Measurements from ENCODE around the gene HDAC2.
"Not testable (repeated sequence)": the region's sequence is repeated elsewhere in the genome, so short reads cannot be mapped to it uniquely, and the experiment has no call there.

The HDAC2 gene

DNA sequence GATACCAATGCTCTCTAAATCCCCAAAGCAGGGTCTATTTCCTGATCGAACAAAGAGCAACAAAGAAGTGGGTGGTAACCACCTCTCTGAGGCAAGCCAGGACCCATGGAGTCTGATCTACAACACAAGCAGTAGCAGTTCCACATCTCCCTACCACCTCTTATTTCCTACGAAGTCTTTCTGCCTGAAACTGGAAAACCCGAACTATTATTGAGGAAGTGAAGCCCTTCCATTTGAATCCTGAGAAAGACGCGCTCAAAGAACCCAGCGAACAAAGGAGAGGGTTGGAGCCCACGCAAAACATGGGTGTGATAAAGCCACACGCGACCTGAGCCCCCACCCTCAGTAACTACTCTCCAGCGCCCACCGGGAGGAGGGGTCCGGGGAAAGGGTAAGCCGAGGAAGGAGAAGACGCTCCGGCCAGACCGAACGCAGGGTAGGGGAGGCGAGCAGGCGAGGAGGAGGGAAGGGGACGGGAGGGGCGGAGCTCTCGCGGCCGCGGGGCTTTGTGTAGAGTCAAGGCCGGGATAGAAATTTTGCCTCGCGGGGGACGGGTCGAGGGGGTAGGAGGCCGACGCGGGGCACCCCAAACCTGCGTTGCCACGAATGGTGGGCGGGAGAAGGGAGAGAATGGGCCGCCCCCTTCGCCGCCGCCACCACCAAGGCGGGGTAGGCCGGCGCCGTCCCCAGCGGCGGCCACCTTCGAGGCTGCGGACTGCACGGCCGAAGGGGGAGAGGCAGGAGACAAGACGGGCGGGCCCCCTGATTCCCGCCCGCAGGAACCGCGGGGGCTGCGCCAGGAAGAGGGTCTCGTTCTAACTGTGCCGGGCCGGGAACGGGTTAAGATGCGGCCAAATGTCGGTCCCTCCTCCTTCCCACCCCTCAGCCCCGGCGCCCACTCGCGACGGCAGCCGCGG, 802 bp downstream of the HDAC2 start:
- peak; percentile 59 for DNase-seq

DNA sequence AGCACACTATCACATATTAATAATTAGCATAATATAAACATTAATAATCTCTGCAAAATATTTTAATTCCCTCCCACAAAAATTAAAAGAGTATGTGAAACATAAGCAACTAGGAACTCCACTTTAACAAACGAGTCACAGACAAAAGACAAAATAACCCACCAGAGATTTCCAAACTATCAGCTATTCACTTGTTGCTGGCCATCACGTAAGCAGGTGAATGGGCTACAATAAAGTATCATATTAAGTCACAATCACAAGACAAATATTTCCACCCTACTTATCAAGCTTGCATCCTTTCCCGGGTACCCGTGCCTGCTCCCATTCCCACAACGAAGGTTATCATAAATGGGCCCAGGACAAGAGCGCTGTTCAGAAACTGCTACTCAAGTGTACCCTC, 2.5 kb downstream of the HDAC2 start:
- no peak for DNase-seq

DNA sequence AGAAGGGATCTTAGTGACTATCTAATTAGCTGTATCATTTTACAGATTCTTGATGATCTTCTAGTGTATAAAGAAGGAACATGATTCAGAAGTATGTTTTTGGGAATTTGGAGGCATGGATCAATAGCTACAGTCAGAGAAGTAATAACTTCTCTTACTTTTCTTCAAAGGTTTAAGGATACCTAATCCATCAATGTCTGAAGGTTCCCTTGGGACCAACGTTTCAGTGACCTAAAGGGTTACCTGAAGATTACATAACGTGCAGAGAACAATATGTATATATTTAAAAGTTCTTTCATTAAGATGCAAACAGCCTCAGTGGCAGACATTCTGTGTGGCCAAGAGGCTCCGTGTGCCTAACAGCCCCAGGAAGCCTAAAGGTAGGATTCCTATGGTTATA, 3.2 kb downstream of the HDAC2 start:
- no peak for DNase-seq

DNA sequence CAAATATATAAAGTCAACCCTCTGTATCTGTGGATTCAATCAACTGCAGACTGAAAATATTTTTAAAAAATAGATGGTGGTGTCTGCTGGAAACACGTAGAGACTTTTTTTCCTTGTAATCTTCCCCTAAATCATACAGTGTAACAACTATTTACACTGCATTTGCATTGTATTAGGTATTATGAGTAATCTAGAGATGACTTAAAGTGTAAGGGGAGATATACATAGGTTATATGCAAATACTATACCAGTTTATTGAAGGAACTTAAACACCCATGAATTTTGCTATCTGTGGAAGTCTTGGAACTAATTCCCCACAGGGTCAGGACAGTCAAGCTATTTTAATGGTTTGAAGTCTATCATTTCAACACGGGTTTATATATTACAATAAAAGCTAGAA, 10.2 kb downstream of the HDAC2 start:
- DNase-seq: no peak

GRCh38 chr6:113959235-113959634, 11.7 kb downstream of the HDAC2 start:
- DNase-seq: no peak

GRCh38 chr6:113954653-113955052, 16.3 kb downstream of the HDAC2 start:
- DNase-seq: no peak

DNA sequence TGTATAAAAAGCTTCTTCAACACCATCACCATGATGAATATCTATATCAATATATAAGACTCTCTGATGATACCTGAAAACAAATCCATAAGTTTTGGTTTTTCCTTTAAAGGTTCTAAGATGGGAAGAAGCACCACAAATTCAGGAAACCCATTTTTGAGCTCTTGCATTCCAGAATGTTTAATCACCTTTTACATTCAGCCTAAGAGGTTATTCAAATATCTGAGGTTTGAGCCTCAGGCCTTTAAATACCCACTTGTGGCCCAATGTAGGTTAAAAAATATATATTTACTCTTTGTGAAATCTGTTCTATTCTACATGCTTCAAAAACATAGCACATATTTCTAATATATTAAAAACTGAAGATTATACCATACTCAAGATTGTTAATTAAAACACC, 17.6 kb downstream of the HDAC2 start:
- no peak for DNase-seq

DNA sequence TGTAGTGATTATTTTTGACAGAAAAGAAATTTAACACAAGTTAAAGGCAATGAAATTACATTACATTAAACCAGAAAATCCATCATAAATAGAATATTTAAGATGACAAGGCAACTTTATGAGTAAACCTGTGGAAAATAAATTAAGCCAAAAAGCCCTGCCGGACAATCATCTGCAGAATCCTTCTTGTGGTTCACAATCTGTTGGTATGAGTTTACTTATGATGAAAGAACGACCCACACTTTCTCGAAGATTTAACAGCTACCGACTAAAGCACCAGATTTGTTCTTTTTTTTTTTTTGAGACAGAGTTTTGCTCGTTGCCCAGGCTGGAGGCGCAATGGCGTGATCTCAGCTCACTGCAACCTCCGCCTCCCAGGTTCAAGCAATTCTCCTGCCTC, 21.4 kb downstream of the HDAC2 start:
- no peak for DNase-seq

DNA sequence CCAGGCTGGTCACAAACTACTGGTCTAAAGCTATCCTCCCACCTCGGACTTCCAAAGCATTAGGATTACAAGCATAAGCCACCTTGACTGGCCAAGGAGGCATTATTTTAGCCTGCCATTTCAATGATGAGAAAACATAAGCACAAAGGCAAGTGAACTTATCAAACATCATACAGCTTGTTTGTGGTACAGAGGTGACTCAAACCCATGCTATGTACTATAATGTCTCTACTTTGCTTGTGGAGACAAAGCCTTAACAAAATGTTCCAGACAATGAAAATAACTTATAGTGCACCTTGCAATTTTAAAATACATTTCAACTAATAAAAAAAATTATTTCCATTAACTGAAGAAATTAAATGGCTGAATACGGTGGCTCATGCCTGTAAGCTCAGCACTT, 26.2 kb downstream of the HDAC2 start:
- DNase-seq: no peak

DNA sequence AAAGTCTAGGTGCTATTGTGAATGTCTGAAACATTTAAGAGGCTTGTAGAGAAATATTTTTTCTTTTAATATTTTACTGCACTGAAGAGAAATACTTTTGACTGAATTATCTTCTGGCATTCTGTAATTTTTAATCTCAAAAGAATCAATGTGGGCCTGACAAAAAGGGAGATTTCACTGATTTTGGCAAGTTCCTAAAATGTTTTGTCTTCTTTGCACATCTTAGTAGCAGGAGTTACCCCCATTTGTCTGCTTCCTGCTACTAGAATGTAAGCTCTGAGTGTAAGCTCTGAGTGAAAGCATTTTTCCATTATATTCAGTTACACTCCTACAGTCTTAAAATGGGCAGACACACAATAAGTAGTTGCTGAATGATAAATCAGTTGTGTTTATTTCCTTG, 31.1 kb downstream of the HDAC2 start:
- DNase-seq: no peak

DNA sequence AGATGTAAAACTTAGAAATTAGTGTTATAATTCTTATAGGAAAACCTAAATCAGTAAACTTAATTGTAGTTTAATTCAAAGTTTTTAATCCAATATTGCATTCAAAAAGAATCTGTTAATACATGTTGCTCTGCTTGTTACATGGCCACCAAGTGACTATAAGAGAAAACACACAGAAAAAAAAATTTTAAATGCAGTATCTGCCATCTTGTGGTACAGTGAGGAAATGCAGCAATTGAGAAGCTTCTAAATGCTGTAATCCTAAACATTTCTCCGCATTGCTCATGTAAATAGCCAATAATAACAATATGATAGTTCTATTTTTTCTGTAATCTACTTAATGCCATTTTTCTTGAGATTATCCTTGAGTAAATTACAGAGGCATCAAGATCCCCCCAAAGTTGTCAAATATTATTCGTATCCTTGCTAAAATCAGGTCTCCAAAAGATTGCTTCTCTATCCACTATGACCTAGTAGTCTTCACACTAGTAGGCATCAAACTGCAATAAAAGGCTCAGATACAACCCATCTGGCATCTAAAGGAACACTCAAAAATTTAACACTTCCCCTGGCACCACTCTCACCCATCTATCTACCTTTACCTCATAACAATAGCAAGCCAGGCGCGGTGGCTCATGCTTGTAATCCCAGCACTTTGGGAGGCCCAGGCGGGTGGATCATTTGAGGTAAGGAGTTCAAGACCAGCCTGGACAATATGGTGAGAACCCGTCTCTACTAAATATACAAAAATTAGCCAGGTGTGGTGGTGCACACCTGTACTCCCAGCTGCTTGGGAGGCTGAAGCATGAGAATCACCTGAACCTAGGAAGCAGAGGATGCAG, 34.6 kb downstream of the HDAC2 start:
- peak; percentile 62 for DNase-seq

DNA sequence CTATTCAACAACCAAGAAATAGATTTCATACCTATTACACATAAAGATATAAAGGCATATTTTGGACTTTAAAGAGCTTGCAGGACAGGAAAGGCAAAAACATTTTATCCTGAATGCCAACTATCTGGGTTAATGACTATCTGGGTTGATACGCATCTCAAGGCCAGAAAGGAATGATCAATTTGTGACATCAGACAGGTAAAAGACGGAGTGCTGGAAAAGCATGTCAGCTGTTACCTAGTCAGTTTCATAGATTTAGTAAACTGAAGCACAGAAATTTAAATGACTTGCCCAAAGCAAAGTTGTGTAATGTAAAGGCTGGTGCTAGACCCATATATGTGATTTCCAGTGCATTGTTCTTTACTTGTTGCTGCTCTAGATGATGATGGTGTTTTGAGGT, 36.8 kb downstream of the HDAC2 start:
- no peak for DNase-seq

GRCh38 chr6:113931907-113932306, 39.0 kb downstream of the HDAC2 start:
- DNase-seq: not testable (repeated sequence)

GRCh38 chr6:113930183-113930582, 40.8 kb downstream of the HDAC2 start:
- DNase-seq: no peak

GRCh38 chr6:113927001-113927400, 43.9 kb downstream of the HDAC2 start:
- no peak for DNase-seq

- no peak for DNase-seq
Measured at GRCh38 chr6:113925378-113925777, 45.6 kb downstream of the HDAC2 start.

DNA sequence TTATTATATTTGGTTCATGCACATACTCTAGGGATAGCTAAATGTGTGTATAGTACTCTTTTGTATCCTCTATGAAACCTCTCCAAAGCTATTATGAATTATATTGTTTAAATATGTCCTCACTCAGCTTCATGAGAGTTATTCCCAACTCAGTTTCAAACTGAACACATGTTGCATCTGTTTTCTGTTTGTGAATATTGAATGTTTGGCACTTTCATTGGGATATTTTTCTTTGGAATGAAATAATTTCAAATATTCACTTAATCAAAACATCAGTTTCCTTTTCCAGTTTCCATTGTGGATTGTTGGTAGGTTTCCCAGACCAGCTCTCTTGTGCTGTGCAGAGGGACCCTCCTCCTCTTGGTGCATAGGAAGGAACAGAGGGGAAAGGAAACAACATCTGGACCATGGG, 46.6 kb downstream of the HDAC2 start:
- no peak for DNase-seq

- no peak for DNase-seq
Measured at GRCh38 chr6:113923526-113923925, 47.4 kb downstream of the HDAC2 start.

DNA sequence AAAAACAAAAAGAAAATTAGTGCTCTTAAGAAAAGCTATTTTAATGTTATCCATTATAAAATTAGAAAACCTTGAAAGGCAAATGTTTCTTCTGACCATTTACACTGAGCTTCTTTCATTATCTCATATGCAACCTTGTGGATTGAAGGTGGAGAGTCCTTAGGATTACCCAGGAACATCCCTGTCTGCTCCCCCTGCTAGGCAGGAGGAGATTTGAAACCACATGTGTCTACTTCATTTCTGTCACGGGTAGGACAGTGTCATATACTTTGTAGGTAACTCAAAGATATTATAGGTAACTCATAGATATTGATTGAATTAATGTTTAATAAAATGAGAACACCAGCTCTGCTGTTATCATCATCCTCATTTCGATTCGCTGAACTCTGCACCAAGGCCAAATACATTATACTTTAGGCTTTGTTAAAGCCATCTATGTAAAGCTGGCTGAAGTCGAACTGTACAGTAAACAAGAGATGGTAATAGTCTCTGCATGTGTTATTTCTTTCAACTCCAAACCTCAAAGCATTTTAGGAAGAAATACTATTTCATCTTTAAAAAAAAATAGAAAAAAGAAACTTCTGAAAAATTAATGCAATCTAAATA, 49.5 kb downstream of the HDAC2 start:
- DNase-seq: no peak

- no peak for DNase-seq
Measured at GRCh38 chr6:113920663-113921267, 50.2 kb downstream of the HDAC2 start.

DNA sequence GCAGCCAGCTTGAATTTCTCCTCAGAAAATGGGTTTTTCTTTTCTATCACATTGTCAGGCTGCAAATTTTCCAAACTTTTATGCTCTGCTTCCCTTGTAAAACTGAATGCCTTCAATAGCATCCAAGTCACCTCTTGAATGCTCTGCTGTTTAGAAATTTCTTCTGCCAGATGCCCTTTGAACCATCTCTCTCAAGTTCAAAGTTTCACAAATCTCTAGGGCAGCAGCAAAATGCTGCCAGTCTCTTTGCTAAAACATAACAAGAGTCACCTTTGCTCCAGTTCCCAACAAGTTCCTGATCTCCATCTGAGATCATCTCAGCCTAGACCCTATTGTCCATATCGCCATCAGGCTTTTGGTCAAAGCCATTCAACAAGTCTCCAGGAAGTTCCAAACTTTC, 60.7 kb downstream of the HDAC2 start:
- not testable (repeated sequence) for DNase-seq

DNA sequence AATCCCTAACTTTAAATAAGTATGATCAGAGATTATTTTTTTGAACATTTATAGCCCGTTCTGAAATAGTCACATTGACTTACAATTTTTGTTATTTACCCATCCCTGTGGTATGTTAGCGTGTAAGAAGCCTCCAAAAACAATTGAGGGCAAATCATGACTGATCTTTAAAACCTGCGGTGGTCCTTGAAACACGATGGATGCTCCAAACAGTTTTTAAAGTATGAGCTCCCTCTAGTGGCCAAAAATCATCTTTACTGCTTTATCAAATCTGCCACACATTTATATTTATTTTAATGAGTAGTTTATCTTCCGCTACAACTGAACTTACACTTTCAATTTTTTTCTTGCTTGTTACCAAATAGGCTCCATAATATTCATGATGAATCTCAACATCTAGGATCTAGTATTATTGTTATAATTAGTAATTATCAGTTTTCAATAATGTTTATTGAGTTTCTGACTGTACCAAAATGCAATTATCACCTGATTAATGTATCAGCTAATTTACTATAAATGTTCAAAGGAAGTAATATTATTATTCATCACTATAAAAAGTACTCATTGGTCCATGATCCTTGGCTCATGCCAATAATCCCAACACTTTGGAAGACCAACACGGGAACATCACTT, 61.6 kb downstream of the HDAC2 start:
- DNase-seq: peak; percentile 71

GRCh38 chr6:113908801-113909200, 62.1 kb downstream of the HDAC2 start:
- no peak for DNase-seq

All from NCI-H345 (cell line).